Liver (tissue), 9 donors: Measurements from ENCODE around the gene IKZF3. TPM values are rescaled to one million over a fixed set of nuclear protein-coding genes. Genes with fewer than 3 reads are reported as not detected.
"Not testable (repeated sequence)": the region's sequence is repeated elsewhere in the genome, so short reads cannot be mapped to it uniquely, and the experiment has no call there.

Experiments used
- DNase-seq: peaks from one replicate; pipeline ENCODE4 v3.0.0-alpha.2; 2017; ENCODE audit warnings: low spot score
- H3K27ac ChIP-seq, 2 donors: one replicate each; pipeline ENCODE4 v1.7.0; 2013; ENCODE audit warnings: inconsistent platforms in 2 of 2, low read length in 2 of 2, control low read depth in 1 of 2, low read depth in 1 of 2, mild to moderate bottlenecking in 1 of 2
- H3K27me3 ChIP-seq, 4 donors: one replicate each; pipeline versions ENCODE4 v1.6.1 to v1.7.0; 2013; ENCODE audit warnings: low read length in 3 of 4, inconsistent platforms in 1 of 4, mild to moderate bottlenecking in 1 of 4, moderate library complexity in 1 of 4; ENCODE audit not compliant: control insufficient read depth in 4 of 4, insufficient read depth in 4 of 4
- H3K36me3 ChIP-seq, 4 donors: one replicate each; pipeline versions ENCODE4 v1.6.1 to v1.7.0; 2013; ENCODE audit warnings: low read length in 3 of 4, mild to moderate bottlenecking in 3 of 4, low read depth in 1 of 4, moderate library complexity in 1 of 4; ENCODE audit not compliant: control insufficient read depth in 4 of 4, insufficient read depth in 3 of 4
- H3K4me1 ChIP-seq, 4 donors: one replicate each; pipeline versions ENCODE4 v1.6.1 to v1.7.0; 2013; ENCODE audit warnings: low read length in 3 of 4, mild to moderate bottlenecking in 3 of 4, moderate library complexity in 1 of 4; ENCODE audit not compliant: control insufficient read depth in 4 of 4, insufficient read depth in 4 of 4
- H3K4me3 ChIP-seq, 3 donors: one replicate each; pipeline versions ENCODE4 v1.6.1 to v1.7.0; 2013; ENCODE audit warnings: low read length in 3 of 3, control low read depth in 1 of 3, low read depth in 1 of 3, mild to moderate bottlenecking in 1 of 3
- H3K9ac ChIP-seq, 2 donors: one replicate each; pipeline ENCODE4 v1.7.0; 2013; ENCODE audit warnings: low read length in 2 of 2, mild to moderate bottlenecking in 2 of 2, moderate library complexity in 2 of 2, control low read depth in 1 of 2, low read depth in 1 of 2
- H3K9me3 ChIP-seq, 4 donors: one replicate each; pipeline versions ENCODE4 v1.6.1 to v1.7.0; 2013; ENCODE audit warnings: low read length in 3 of 4; ENCODE audit not compliant: control insufficient read depth in 4 of 4
- ATF3 ChIP-seq: IDR thresholded peaks from 2 replicates; pipeline ENCODE4 v1.6.1; 2016; ENCODE audit warnings: antibody characterized with exemption
- CTCF ChIP-seq: fragments of 150-350 bp; IDR thresholded peaks from 2 replicates; pipeline ENCODE4 v1.5.1; 2017; ENCODE audit warnings: improper control_type of control experiment, low read depth, low read length; ENCODE audit not compliant: missing input control
- EGR1 ChIP-seq, 2 donors: IDR thresholded peaks; 2 replicates each; pipeline ENCODE4 v1.6.1; 2016 to 2018; ENCODE audit warnings: antibody characterized with exemption in 2 of 2, low read depth in 2 of 2
- FOXA1 ChIP-seq: IDR thresholded peaks from 2 replicates; pipeline ENCODE4 v1.6.1; 2016; ENCODE audit warnings: antibody characterized with exemption
- FOXA2 ChIP-seq: IDR thresholded peaks from 2 replicates; pipeline ENCODE4 v1.6.1; 2016; ENCODE audit warnings: antibody characterized with exemption
- GABPA ChIP-seq, 2 donors: IDR thresholded peaks in 1 of 2; conservative IDR thresholded peaks in 1 of 2; 2 replicates each; pipeline ENCODE4 v1.6.1; 2016; ENCODE audit warnings: antibody characterized with exemption in 2 of 2, mild to moderate bottlenecking in 1 of 2, moderate library complexity in 1 of 2
- HNF4A ChIP-seq, 2 donors: conservative IDR thresholded peaks; 2 replicates each; pipeline ENCODE4 v1.6.1; 2016; ENCODE audit warnings: antibody characterized with exemption in 2 of 2, mild to moderate bottlenecking in 2 of 2
- HNF4G ChIP-seq: IDR thresholded peaks from 2 replicates; pipeline ENCODE4 v1.6.1; 2016; ENCODE audit warnings: antibody characterized with exemption
- JUND ChIP-seq, 2 donors: IDR thresholded peaks; 2 replicates each; pipeline ENCODE4 v1.6.1; 2016; ENCODE audit warnings: antibody characterized with exemption in 2 of 2
- NR2F2 ChIP-seq: IDR thresholded peaks from 2 replicates; pipeline ENCODE4 v1.6.1; 2016; ENCODE audit warnings: antibody characterized with exemption
- RAD21 ChIP-seq, 2 donors: IDR thresholded peaks; 2 replicates each; pipeline ENCODE4 v1.6.1; 2016; ENCODE audit warnings: antibody characterized with exemption in 2 of 2, mild to moderate bottlenecking in 2 of 2
- RXRA ChIP-seq, 2 donors: IDR thresholded peaks; 2 replicates each; pipeline ENCODE4 v1.6.1; 2017 to 2018; ENCODE audit warnings: antibody characterized with exemption in 2 of 2, mild to moderate bottlenecking in 1 of 2
- SP1 ChIP-seq: IDR thresholded peaks from 2 replicates; pipeline ENCODE4 v1.6.1; 2018; ENCODE audit warnings: antibody characterized with exemption, mild to moderate bottlenecking
- TAF1 ChIP-seq: conservative IDR thresholded peaks from 2 replicates; pipeline ENCODE4 v1.6.1; 2016; ENCODE audit warnings: antibody characterized with exemption, mild to moderate bottlenecking
- YY1 ChIP-seq: IDR thresholded peaks from 2 replicates; pipeline ENCODE4 v1.6.1; 2016; ENCODE audit warnings: antibody characterized with exemption, mild to moderate bottlenecking
- WGBS: extraction: QIAGEN DNeasy Blood & Tissue Kit; methylation state at CpG from one replicate; pipeline ENCODE4 v1.1.7; 2013; 5-methylcytosine and 5-hydroxymethylcytosine counted together
- polyA plus RNA-seq, 2 donors: library from polyadenylated mRNA; stranded (reverse) in 1 of 2; unstranded in 1 of 2; fragments of 200-250 nt in 1 of 2; fragments of >200 nt in 1 of 2; fragmentation: Nextera tagmentation in 1 of 2; extraction: Ambion mirVana in 1 of 2; gene quantifications; one replicate each; pipeline versions ENCODE4 v1.2.1 to v1.2.3, GENCODE V29; 2013 to 2015
- total RNA-seq, 2 donors: library from RNA; depleted of rRNA; stranded (reverse); fragments of >200 nt; gene quantifications; one replicate each; pipeline ENCODE4 v1.2.3, GENCODE V29; 2014
- TF ChIP-seq, protein P1 (sequence below): IDR thresholded peaks from 2 replicates; pipeline ENCODE4 v1.6.1; 2016; ENCODE audit warnings: antibody characterized with exemption
- TF ChIP-seq, protein P2 (sequence below): IDR thresholded peaks from 2 replicates; pipeline ENCODE4 v1.6.1; 2016; ENCODE audit warnings: antibody characterized with exemption, mild to moderate bottlenecking
- TF ChIP-seq, protein P3 (sequence below): IDR thresholded peaks from 2 replicates; pipeline ENCODE4 v1.6.1; 2016; ENCODE audit warnings: antibody characterized with exemption
- donor health status: healthy.
- donor health status: healthy.
- donor health status: healthy.
- donor health status: healthy.
- donor health status: healthy.

The IKZF3 gene
- total and polyA plus RNA-seq, 4 donors, result 0.32 to 2.3 (median 0.83) TPM

DNA sequence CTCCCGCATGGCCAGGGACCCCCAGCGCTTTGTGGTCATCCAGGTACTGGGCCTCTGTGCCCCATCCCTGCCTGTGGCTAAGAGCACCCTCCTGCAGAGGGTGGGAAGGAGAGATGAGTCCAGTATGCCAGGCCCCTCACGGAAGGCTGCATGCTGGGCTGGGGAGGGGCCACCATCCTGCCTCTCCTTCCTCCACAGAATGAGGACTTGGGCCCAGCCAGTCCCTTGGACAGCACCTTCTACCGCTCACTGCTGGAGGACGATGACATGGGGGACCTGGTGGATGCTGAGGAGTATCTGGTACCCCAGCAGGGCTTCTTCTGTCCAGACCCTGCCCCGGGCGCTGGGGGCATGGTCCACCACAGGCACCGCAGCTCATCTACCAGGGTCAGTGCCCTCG lies 137.5 kb downstream of the IKZF3 start:
- 81% methylated on average over 9 of the region's 9 CpGs for WGBS
- no peaks in the 10 kb centered on the region for H3K9me3 ChIP-seq
- peaks cover 5 to 38% (median 11%) of the 10 kb centered on the region in 4 donors for H3K36me3 ChIP-seq
- H3K4me1 ChIP-seq, result peaks cover 5 to 20% (median 12%) of the 10 kb centered on the region in 4 donors
- TF ChIP-seq RAD21 (IDR thresholded peaks at IDR 0.05) (no peak), HNF4A (conservative IDR thresholded peaks at IDR 0.05) (no peak), TAF1 (no peak), CTCF (no peak), NR2F2 (no peak), JUND (IDR thresholded peaks at IDR 0.05) (no peak), EGR1 (IDR thresholded peaks at IDR 0.05; ENCODE audit: low read depth in 2 of 2) (no peak), YY1 (no peak), FOXA1 (no peak), FOXA2 (no peak), ATF3 (no peak), GABPA (IDR thresholded peaks at IDR 0.05 in 1 of 2, conservative IDR thresholded peaks at IDR 0.05 in 1 of 2) (no peak), HNF4G (no peak), SP1 (no peak), RXRA (IDR thresholded peaks at IDR 0.05) (no peak)
- TF ChIP-seq, protein P1, sequence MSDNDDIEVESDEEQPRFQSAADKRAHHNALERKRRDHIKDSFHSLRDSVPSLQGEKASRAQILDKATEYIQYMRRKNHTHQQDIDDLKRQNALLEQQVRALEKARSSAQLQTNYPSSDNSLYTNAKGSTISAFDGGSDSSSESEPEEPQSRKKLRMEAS, result no peak
- TF ChIP-seq, protein P2, sequence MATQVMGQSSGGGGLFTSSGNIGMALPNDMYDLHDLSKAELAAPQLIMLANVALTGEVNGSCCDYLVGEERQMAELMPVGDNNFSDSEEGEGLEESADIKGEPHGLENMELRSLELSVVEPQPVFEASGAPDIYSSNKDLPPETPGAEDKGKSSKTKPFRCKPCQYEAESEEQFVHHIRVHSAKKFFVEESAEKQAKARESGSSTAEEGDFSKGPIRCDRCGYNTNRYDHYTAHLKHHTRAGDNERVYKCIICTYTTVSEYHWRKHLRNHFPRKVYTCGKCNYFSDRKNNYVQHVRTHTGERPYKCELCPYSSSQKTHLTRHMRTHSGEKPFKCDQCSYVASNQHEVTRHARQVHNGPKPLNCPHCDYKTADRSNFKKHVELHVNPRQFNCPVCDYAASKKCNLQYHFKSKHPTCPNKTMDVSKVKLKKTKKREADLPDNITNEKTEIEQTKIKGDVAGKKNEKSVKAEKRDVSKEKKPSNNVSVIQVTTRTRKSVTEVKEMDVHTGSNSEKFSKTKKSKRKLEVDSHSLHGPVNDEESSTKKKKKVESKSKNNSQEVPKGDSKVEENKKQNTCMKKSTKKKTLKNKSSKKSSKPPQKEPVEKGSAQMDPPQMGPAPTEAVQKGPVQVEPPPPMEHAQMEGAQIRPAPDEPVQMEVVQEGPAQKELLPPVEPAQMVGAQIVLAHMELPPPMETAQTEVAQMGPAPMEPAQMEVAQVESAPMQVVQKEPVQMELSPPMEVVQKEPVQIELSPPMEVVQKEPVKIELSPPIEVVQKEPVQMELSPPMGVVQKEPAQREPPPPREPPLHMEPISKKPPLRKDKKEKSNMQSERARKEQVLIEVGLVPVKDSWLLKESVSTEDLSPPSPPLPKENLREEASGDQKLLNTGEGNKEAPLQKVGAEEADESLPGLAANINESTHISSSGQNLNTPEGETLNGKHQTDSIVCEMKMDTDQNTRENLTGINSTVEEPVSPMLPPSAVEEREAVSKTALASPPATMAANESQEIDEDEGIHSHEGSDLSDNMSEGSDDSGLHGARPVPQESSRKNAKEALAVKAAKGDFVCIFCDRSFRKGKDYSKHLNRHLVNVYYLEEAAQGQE, result no peak
- TF ChIP-seq, protein P3, sequence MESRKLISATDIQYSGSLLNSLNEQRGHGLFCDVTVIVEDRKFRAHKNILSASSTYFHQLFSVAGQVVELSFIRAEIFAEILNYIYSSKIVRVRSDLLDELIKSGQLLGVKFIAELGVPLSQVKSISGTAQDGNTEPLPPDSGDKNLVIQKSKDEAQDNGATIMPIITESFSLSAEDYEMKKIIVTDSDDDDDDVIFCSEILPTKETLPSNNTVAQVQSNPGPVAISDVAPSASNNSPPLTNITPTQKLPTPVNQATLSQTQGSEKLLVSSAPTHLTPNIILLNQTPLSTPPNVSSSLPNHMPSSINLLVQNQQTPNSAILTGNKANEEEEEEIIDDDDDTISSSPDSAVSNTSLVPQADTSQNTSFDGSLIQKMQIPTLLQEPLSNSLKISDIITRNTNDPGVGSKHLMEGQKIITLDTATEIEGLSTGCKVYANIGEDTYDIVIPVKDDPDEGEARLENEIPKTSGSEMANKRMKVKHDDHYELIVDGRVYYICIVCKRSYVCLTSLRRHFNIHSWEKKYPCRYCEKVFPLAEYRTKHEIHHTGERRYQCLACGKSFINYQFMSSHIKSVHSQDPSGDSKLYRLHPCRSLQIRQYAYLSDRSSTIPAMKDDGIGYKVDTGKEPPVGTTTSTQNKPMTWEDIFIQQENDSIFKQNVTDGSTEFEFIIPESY, result no peak
- H3K9ac ChIP-seq, result no peak overlapping the region
- no peak for DNase-seq
- no peak overlapping the region for H3K27ac ChIP-seq
- no peak overlapping the region for H3K4me3 ChIP-seq
- H3K27me3 ChIP-seq, result no peaks in the 10 kb centered on the region

DNA sequence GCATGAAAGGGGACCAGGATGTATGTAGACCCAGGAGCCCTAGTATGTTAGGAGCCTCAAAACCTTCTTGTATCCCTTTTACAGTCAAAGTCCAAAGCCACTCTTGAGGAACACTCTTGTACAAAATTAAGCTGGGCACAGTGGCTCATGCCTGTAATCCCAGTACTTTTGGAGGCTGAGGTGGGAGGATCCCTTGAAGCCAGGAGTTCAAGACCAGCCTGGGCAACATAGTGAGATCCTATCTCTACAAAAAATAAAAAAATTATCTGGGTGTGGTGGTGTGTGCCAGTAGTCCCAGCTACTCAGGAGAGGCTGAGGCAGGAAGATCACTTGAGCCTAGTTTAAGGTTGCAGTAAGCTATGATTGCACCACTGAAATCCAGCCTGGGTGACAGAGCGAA lies 138.2 kb downstream of the IKZF3 start:
- not testable (repeated sequence) for DNase-seq, H3K4me3 ChIP-seq, H3K27ac ChIP-seq, H3K9me3 ChIP-seq, H3K9ac ChIP-seq, H3K27me3 ChIP-seq
- WGBS, result 98% methylated on average over 1 of the region's 1 CpG
- peaks cover 5 to 20% (median 12%) of the 10 kb centered on the region in 4 donors for H3K4me1 ChIP-seq
- peaks cover 5 to 38% (median 11%) of the 10 kb centered on the region in 4 donors for H3K36me3 ChIP-seq
